Stimulated activated CD8-positive, alpha-beta memory T cell treated with anti-CD3 and anti-CD28 coated beads, Interleukin-7, amount 100 ng/mL, for 4 hours (primary cell): ENCODE results near the gene CADM1.

Experiments used
- DNase-seq, 2 donors: peaks; one replicate each; pipeline ENCODE4 v3.0.0-alpha.2; 2020; ENCODE audit warnings: low read depth in 2 of 2

The CADM1 gene

DNA sequence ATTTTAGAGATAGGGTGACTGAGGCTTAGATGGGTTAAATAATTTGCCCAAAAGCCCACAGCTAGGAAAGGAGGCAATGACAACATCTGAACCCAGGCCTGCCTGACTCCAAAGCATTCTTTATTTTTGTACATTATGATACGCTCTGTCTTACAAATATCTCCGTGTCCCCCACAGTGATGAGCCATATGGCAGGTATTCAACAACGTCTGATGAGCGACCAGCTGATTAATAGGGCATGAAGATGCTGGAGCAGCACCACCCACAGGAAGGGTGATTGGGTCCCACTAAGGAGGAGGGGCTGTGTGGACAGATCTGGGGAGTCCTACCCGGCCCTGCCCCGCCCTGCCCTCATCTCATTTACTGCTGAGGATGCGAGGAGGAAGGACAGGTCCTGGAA, 380.6 kb downstream of the CADM1 start:
- no peak for DNase-seq

- no peak for DNase-seq
These were observed 381.9 kb downstream of the CADM1 start for GRCh38 chr11:115122274-115122673.
